Measurements from ENCODE around the gene NISCH.
A peak's percentile ranks its signal among the peaks of the same experiment; 100 is the strongest.

Gene NISCH

GRCh38 chr3:52436500-52437149 is 18.8 kb upstream of the NISCH start:
- peak; percentile 20 for DNase-seq

DNA sequence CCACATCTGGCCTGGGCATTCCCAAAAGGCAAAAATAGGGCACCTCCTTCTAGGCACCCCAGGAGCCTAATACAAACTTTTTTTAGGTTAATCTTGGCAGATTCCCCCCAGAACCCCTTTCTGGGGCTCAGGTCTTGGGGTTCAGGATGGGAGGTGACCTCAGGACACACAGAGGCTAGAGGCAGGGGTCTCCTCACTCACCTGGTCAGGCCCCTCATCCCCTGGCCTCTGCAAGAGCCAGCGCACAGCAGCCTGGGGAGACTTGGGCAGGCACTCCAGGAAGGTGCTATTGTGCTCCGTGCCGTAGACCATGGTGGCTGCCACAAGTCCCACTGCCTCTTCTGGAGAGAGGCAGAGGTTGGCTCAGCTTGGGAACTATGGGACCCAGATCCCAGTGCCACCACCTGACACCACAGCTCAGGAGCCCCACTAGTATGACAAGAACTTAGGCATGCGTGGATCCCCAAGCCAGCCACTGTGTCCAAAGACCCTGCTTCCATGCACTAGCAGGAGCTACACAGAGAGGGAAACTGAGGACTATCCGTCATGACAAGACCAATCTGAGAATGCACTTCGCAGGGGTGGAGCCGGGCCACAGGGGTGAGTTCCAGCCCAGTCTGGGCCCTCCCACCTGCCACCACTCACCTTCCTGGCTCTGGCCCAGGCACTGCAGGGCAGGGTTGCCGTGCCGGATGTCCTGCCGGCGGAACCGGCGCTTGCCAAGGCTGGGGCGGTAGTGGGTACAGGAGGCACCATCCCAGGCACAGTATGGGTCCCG is 17.9 kb upstream of the NISCH start:
- peak; percentile 22 for DNase-seq

DNA sequence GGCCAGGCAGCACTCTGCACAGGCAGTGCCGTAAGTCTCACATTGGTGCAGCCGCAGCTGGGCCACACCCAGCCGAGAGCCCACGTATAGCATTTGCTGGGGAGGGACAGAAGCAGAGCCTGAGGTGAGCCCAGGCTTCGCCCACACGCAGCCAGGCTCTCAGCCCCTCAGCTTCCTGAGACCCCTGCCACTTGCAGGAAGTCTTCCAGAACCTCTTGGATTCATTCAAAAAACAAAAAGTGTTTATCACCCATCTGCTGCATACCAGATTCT is 17.4 kb upstream of the NISCH start:
- no peak for DNase-seq

GRCh38 chr3:52438579-52439425 is 16.6 kb upstream of the NISCH start:
- DNase-seq = no peak

DNA sequence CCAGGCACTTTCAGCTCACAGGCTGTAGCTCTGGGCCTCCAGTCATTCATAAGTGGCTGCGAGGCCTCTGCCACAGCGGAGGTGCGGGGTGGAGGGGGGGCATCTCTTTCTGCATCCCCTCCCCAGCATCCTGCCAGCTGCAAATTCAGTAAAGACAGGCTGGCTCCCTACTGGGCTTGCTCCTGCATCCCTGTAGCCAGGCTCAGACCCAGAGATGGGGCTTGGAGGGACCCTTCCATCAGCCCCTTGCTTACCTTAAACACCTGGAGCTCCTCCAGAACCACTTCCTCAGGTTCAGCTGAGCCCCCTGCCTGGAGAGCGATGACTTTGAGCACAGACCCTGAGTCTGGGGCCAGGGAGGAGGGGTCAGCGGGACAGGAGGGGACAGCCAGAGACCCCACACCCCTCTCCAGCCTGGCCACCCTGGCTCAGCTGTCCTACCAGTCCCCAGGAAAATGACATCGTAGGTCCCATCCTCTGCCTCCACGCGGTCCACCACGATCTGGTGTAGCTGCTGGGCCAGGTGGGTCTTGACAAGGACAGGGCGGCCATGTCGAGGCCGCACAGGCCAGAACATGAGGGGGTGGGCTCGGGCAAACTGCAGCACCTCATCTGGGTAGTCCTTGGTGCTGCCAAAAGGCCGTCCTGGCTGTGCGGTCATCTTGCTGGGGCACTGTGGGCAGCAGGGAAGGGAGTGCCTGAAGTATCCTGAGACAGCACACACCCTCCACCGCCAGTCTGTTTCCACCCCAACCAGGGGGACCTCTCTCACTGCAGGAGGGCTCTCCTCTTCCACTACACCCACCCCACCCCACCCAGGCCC is 15.8 kb upstream of the NISCH start:
- DNase-seq = no peak

DNA sequence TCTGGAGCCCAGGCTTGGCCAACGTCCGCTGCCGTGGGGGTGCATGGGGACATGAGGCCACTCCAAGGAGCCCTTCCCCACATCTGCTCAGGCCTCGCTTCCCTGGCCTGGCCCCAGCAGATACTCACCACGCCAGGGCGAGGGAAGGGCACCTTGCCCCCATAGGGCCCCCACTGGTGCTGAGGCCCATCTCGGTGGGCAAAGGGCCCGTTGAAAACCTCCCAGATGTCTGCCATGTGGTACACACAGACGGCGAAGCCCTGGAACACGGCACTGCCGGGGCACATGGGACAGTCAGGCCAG is 15.2 kb upstream of the NISCH start:
- DNase-seq = no peak

- peak; percentile 22 for DNase-seq
These were observed 14.7 kb upstream of the NISCH start for GRCh38 chr3:52440671-52441070.

GRCh38 chr3:52441091-52441771 is 14.2 kb upstream of the NISCH start:
- no peak for DNase-seq

- no peak for DNase-seq
These were observed 13.6 kb upstream of the NISCH start for GRCh38 chr3:52441772-52442332.

DNA sequence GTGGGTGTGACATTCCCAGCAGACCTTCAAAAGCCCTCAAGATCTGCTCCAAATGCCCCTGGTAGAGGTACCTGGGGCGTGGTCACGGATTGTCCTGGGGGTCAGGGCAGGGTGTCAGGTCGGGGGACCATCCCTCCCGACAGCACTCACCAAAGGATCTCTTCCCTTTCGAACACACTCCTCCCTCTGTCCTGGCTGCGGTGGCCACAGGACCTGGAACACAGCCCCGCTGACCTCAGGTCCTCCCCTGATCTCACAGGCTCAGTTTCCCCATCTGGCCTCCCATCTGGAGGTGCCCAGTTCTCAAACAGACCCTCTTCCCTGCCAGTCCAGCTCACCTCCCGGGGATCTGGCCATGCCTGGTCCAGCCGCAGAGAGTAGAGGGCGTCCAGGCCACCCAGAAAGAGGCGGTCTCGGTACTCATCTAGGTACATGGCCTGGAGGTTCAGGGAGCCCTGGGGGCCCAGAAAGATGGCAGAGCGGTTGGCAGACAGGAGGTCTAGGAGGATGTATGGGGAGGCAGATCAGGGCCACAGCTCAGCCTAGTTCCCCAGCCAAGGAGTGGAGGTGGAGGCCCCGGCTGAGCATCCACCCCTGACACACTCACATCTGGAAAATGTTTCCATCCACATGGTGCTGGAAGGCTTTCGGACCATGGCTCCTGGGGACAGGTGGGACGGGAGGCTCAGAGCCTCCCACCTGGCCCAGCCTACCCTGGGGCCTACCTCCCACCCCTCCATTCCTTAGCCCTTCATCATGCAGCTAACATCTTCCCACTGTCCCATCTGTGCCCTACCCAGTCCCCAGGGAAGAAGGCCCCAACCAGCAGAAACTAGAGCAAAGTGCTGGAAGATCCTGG is 12.8 kb upstream of the NISCH start:
- no peak for DNase-seq

DNA sequence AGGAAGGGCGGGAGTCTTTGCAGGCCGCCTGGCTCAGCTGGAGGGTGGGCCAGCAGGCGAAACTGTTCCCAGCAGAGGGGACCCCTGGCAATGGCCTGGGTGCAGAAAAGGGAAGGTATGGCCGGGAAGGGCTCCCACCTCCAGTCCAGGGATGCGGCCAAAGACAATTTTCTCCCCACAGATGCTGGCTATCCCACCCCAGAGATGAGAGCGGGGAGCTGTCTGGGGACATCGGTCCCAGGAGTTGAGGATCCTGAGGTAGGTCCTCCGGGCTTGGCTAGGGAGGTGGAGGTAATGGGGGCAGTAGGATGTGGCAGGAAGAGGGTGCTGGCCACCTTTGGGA is 12.2 kb upstream of the NISCH start:
- no peak for DNase-seq

- no peak for DNase-seq
These were observed 11.4 kb upstream of the NISCH start for GRCh38 chr3:52443791-52444687.

GRCh38 chr3:52444860-52445793 is 10.3 kb upstream of the NISCH start, which contains the start of gene SEMA3G:
TSS of gene SEMA3G (minus strand) at chr3:52445103. CDS start at chr3:52445027, 76 bp downstream.
- peak; percentile 88 for DNase-seq

GRCh38 chr3:52446042-52446441 is 9.4 kb upstream of the NISCH start:
- no peak for DNase-seq

DNA sequence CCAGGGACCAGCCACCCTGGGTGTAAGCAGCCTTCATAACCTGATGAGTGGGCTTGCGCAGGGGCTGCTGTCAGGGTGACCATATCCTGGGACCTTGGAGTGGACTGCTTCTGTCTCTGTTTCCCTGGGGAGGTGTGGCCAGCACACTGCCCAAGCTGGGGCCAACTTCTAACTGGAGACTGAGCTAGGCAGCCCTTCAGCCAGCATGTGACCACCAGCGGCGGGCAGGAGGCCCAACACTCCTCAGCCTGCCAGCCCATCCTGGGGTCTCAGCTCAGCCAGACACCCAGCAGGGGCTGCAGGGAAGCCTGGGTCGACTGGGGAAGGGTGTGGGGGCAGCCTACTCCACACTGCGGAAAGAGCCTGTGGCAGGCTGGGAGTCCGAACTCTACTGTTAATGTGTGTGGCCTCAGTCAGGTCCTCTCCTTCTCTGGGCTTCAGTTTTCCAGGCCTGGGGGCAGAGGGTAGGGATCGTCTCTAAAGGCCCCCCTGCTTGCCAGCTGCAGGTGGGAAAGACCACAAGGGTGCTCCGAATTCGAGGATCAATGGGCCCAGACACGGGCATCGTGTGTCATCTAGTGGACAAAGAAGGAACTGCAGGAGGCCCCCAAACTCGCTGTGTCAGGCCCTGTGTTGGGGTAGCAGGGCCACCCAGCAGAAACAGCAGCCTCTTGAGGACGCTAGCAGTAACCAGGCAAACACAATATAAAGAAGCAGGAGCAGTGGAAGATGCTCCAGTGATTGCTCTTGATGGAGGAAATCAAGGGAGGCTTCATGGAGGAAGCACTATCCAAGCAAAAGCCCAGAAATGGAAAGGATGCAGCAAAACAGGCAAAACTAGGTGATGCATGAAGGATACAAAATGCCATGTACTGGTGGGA is 8.5 kb upstream of the NISCH start:
- peak; percentile 80 for DNase-seq

- DNase-seq = no peak
These were observed 7.7 kb upstream of the NISCH start for GRCh38 chr3:52447512-52448355.

Data from 8988T (cell line).